NCI-H1694 (cell line): ENCODE results near the gene SYNGAP1.

Experiments
- DNase-seq: peaks from one replicate; lab custom pipeline; 2025; lab: John Stamatoyannopoulos, UW

SYNGAP1 gene

GRCh38 chr6:33421344-33421643, 1.4 kb downstream of the SYNGAP1 start:
- no peak for DNase-seq

- DNase-seq: no peak
These were observed 3.9 kb downstream of the SYNGAP1 start for GRCh38 chr6:33423777-33424176.

- no peak for DNase-seq
These were observed 5.2 kb downstream of the SYNGAP1 start for GRCh38 chr6:33424855-33425667.

GRCh38 chr6:33425668-33426577, 6.1 kb downstream of the SYNGAP1 start:
- DNase-seq: peak; percentile 45

- no peak for DNase-seq
These were observed 7.0 kb downstream of the SYNGAP1 start for GRCh38 chr6:33426590-33427511.

- no peak for DNase-seq
These were observed 7.8 kb downstream of the SYNGAP1 start for GRCh38 chr6:33427585-33428223.

GRCh38 chr6:33428224-33428965, 8.5 kb downstream of the SYNGAP1 start:
- no peak for DNase-seq

- DNase-seq: no peak
These were observed 9.3 kb downstream of the SYNGAP1 start for GRCh38 chr6:33428966-33429749.

- DNase-seq: no peak
These were observed 9.8 kb downstream of the SYNGAP1 start for GRCh38 chr6:33429750-33430052.

- DNase-seq: no peak
These were observed 10.5 kb downstream of the SYNGAP1 start for GRCh38 chr6:33430334-33430733.

GRCh38 chr6:33430991-33431879, 11.4 kb downstream of the SYNGAP1 start:
- DNase-seq: no peak

GRCh38 chr6:33431880-33432541, 12.1 kb downstream of the SYNGAP1 start:
- DNase-seq: no peak

GRCh38 chr6:33432546-33432945, 12.7 kb downstream of the SYNGAP1 start:
- DNase-seq: no peak

- no peak for DNase-seq
These were observed 13.2 kb downstream of the SYNGAP1 start for GRCh38 chr6:33433001-33433543.

- DNase-seq: no peak
These were observed 13.8 kb downstream of the SYNGAP1 start for GRCh38 chr6:33433544-33434191.

GRCh38 chr6:33434961-33435360, 15.1 kb downstream of the SYNGAP1 start:
- no peak for DNase-seq

- no peak for DNase-seq
These were observed 17.8 kb downstream of the SYNGAP1 start for GRCh38 chr6:33437666-33438065.
